Prostate gland (tissue), 2 donors: ENCODE data around the gene EEF1A2. TPM values are rescaled to one million over a fixed set of nuclear protein-coding genes. Genes with fewer than 3 reads are reported as not detected.

ENCODE experiments used
- DNase-seq: peaks from one replicate; pipeline ENCODE4 v3.0.0-alpha.2; 2019; ENCODE audit warnings: low spot score
- H3K27ac ChIP-seq, 2 donors: fragments of 200-600 bp; sonication (generic); 2 replicates each; pipeline ENCODE4 v1.5.1; 2017 to 2019
- H3K27me3 ChIP-seq: fragments of 200-600 bp; sonication (generic); replicated peaks from 2 replicates; pipeline ENCODE4 v1.5.1; 2019; ENCODE audit not compliant: insufficient read depth
- H3K36me3 ChIP-seq, 2 donors: fragments of 200-600 bp; sonication (generic); 1 replicate in 1 of 2; 2 replicates in 1 of 2; pipeline versions ENCODE4 v1.5.1 to v1.8.1; 2017 to 2019
- H3K4me1 ChIP-seq: fragments of 200-600 bp; sonication (generic); replicated peaks from 2 replicates; pipeline ENCODE4 v1.5.1; 2019
- H3K4me3 ChIP-seq, 2 donors: fragments of 200-600 bp; sonication (generic); 2 replicates each; pipeline ENCODE4 v1.5.1; 2017 to 2019
- H3K9me3 ChIP-seq: fragments of 200-600 bp; sonication (generic); 2 replicates; pipeline ENCODE4 v1.5.1; 2017
- CTCF ChIP-seq, 4 experiments: fragments of 200-600 bp in 2 of 4; fragments of 450-650 bp in 2 of 4; sonication (generic) in 2 of 4; IDR thresholded peaks; 1 replicate in 3 of 4; 2 replicates in 1 of 4; pipeline ENCODE4 v1.5.1; 2016 to 2019; ENCODE audit warnings: antibody characterized with exemption in 4 of 4, mild to moderate bottlenecking in 2 of 4, moderate library complexity in 2 of 4
- POLR2A ChIP-seq: fragments of 450-650 bp; IDR thresholded peaks from one replicate; pipeline ENCODE4 v1.6.1; 2016; ENCODE audit warnings: antibody characterized with exemption, mild to moderate bottlenecking
- POLR2AphosphoS5 ChIP-seq: sonication (generic); formaldehyde crosslinking; IDR thresholded peaks from one replicate; pipeline ENCODE4 v1.6.1; 2017; ENCODE audit warnings: antibody characterized with exemption
- WGBS: methylation state at CpG from one replicate; pipeline ENCODE4 v1.1.5; 2018; 5-methylcytosine and 5-hydroxymethylcytosine counted together
- intact Hi-C: fragments of 100-400 bp; cut with DNase I; formaldehyde crosslinking; loops from one replicate; pipeline ENCODE4 v1.14.2; 2022
- total RNA-seq, 2 donors: library from RNA; depleted of rRNA; stranded (reverse); fragments of >200 nt; gene quantifications; one replicate each; pipeline ENCODE4 v1.1.0, GENCODE V29; 2016

The EEF1A2 gene
- total RNA-seq, 2 donors from 2014 or later, result 13.4 to 20.9 TPM

DNA sequence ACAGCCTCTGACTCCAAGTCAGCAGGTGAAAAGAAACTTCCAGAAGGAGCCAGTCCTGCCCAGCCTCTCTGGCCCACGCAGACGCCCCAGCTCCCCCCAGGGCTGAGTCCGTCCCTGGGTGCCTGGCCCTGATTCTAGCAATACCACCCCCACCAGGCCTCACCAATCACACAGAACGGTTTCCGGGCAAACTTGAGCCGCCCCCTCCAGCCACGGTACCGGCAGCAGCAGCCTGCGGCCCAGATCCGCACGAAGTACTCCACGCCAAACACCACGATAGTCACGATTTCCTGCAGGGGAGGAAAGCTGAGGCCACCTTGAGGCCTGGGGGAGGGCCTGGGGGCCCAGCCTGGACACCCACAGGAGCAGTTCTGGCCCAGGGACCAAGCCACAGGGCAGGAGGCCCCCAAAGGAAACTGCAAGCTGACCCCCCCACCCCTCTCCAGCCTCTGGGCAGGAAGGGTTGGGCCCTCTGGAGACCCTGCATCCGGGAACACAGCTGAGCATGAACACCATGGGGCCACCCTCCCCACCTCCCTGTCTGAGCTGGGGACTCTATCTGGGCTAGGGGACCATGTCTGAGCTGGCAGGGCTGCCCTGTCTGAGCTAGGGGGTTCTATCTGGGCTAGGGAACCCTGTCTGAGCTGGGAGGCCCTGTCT, 53.7 kb downstream of the EEF1A2 start:
- intact Hi-C loops, result no loop called here
- no peak overlapping the region for H3K4me3 ChIP-seq
- no peaks in the 10 kb centered on the region for H3K4me1 ChIP-seq
- peaks cover 14% of the 10 kb centered on the region for H3K27me3 ChIP-seq
- no peaks in the 10 kb centered on the region for H3K36me3 ChIP-seq
- H3K27ac ChIP-seq, result no peak overlapping the region
- H3K9me3 ChIP-seq, result no peaks in the 10 kb centered on the region
- WGBS, result 81% methylated on average over 15 of the region's 15 CpGs
- no peak for DNase-seq
- TF ChIP-seq POLR2A, result no peak
- no peak for TF ChIP-seq CTCF (IDR thresholded peaks at IDR 0.05)
- TF ChIP-seq POLR2AphosphoS5, result no peak

- H3K4me3 ChIP-seq, result no peak overlapping the region
- 89% methylated on average over 16 of the region's 24 CpGs for WGBS
- H3K4me1 ChIP-seq, result no peaks in the 10 kb centered on the region
- TF ChIP-seq CTCF (IDR thresholded peaks at IDR 0.05), result no peak
- TF ChIP-seq POLR2AphosphoS5, result no peak
- TF ChIP-seq POLR2A, result no peak
- H3K27ac ChIP-seq, result no peak overlapping the region
- DNase-seq, result no peak
- intact Hi-C loops, result no loop called here
- H3K9me3 ChIP-seq, result no peaks in the 10 kb centered on the region
- peaks cover 14% of the 10 kb centered on the region for H3K27me3 ChIP-seq
- no peaks in the 10 kb centered on the region for H3K36me3 ChIP-seq
These were observed 54.3 kb downstream of the EEF1A2 start for GRCh38 chr20:63444548-63444947.

DNA sequence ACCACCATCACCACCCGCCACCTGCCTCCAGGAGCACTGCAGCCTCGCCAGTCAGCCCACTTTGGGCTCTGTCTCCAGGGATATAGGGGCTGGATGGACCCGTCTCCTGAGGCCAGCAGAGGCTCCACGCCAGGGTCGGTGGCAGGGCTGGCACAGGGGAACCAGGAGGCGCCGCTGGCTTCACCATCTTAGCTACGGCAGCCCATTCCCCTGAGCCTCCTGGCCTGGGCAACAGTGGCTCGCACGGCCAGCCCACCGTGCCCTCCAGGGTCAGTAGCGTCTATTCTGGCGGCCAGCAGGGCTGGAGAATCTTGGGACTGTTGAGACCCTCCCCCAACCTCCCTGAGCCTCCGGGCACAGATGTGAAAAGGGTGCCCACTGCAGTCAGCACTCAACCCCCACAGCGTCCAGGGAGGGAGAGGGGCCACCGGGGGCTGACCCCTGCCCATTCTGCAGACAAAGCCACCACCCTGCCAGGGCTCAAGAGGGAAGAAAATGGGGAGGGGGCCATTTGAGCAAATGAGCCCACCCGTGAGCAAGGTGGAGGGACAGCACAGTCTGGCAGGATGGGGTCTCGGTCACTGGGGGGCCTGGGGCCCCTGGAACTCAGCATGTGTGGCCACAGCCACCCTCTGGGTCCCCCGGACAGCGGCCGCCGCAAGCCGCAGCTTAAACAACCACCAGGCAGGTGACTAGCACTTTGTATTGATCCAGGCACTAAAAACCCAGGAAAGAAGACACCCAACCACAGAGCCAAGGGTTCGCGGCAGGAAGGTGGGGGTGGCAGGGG, 55.1 kb downstream of the EEF1A2 start:
- Histone ChIP-seq H3K4me3 (no peak overlapping the region), H3K36me3 (no peaks in the 10 kb centered on the region), H3K27me3 (peaks cover 18% of the 10 kb centered on the region), H3K4me1 (no peaks in the 10 kb centered on the region), H3K27ac (no peak overlapping the region), H3K9me3 (no peaks in the 10 kb centered on the region)
- intact Hi-C loops, result no loop called here
- TF ChIP-seq POLR2AphosphoS5 (no peak), CTCF (IDR thresholded peaks at IDR 0.05) (no peak), POLR2A (no peak)
- DNase-seq, result no peak
- WGBS, result 89% methylated on average over 24 of the region's 25 CpGs

- Histone ChIP-seq H3K36me3 (no peaks in the 10 kb centered on the region), H3K9me3 (no peaks in the 10 kb centered on the region), H3K4me1 (no peaks in the 10 kb centered on the region), H3K4me3 (no peak overlapping the region), H3K27me3 (peaks cover 16% of the 10 kb centered on the region), H3K27ac (no peak overlapping the region)
- intact Hi-C loops, result no loop called here
- TF ChIP-seq POLR2AphosphoS5 (no peak), CTCF (IDR thresholded peaks at IDR 0.05) (peak in 1 of 4 experiments; percentile 16)
- peak; percentile 22 for DNase-seq
- WGBS, result 30% methylated on average over 11 of the region's 11 CpGs
These were observed 56.8 kb downstream of the EEF1A2 start for GRCh38 chr20:63442100-63442493.
